HPDE6-E6E7 (cell line): ENCODE measurements around the gene ZMYND10.

ENCODE experiments used
- DNase-seq: peaks from one replicate; pipeline ENCODE4 v3.0.0; 2011; ENCODE audit warnings: missing footprints; ENCODE audit errors: extremely low spot score

Gene ZMYND10

GRCh38 chr3:50303013-50303815 is 42.3 kb downstream of the ZMYND10 start, which contains the start of gene HYAL1:
Gene HYAL1, minus strand, starts transcription at chr3:50303574. Its CDS starts 618 bp downstream, at chr3:50302956.
- no peak for DNase-seq

GRCh38 chr3:50302095-50303012 is 43.2 kb downstream of the ZMYND10 start:
- DNase-seq = no peak

- no peak for DNase-seq
These were observed 44.8 kb downstream of the ZMYND10 start for GRCh38 chr3:50300681-50301254.

GRCh38 chr3:50299929-50300680 is 45.4 kb downstream of the ZMYND10 start:
- no peak for DNase-seq

GRCh38 chr3:50299638-50299928 is 45.9 kb downstream of the ZMYND10 start:
- DNase-seq = peak; percentile 60

- peak; percentile 71 for DNase-seq
These were observed 46.5 kb downstream of the ZMYND10 start, which contains the start of the genes HYAL3 and NAA80 for GRCh38 chr3:50298836-50299637. Gene HYAL3, minus strand, starts transcription at chr3:50299405. Its CDS starts 3,803 bp downstream, at chr3:50295602. Gene NAA80, minus strand, starts transcription at chr3:50299405. Its CDS starts 1,942 bp downstream, at chr3:50297463.

- no peak for DNase-seq
These were observed 47.4 kb downstream of the ZMYND10 start for GRCh38 chr3:50297896-50298725.

GRCh38 chr3:50297384-50297775 is 48.2 kb downstream of the ZMYND10 start:
- DNase-seq = no peak

- DNase-seq = no peak
These were observed 48.7 kb downstream of the ZMYND10 start for GRCh38 chr3:50296721-50297383.

GRCh38 chr3:50295553-50296431 is 49.7 kb downstream of the ZMYND10 start:
- DNase-seq = no peak

GRCh38 chr3:50294492-50295403 is 50.8 kb downstream of the ZMYND10 start:
- no peak for DNase-seq

GRCh38 chr3:50294089-50294488 is 51.4 kb downstream of the ZMYND10 start:
- no peak for DNase-seq

GRCh38 chr3:50293079-50293801 is 52.3 kb downstream of the ZMYND10 start:
- no peak for DNase-seq

- DNase-seq = peak; percentile 65
These were observed 53.1 kb downstream of the ZMYND10 start, which contains the start of gene IFRD2 for GRCh38 chr3:50292159-50293078. Gene IFRD2, minus strand, starts transcription at chr3:50292429. Its CDS starts 155 bp downstream, at chr3:50292274.
